Neural crest cell (in vitro differentiated cells): ENCODE measurements around the gene HPD. TPM values are rescaled to one million over a fixed set of nuclear protein-coding genes. Genes with fewer than 3 reads are reported as not detected.

Experiments used
- DNase-seq: peaks from one replicate; pipeline ENCODE4 v3.0.0; 2021; ENCODE audit warnings: low read depth, mixed read lengths, low spot score
- H3K27ac Mint-ChIP-seq: one replicate; pipeline ENCODE4 v1.8.0; 2021; ENCODE audit warnings: mild to moderate bottlenecking, mixed read lengths; ENCODE audit not compliant: unreplicated experiment
- H3K27me3 Mint-ChIP-seq: 2 replicates; pipeline ENCODE4 v1.8.0; 2021; ENCODE audit warnings: low read depth, mild to moderate bottlenecking, mixed read lengths
- H3K36me3 Mint-ChIP-seq: 2 replicates; pipeline ENCODE4 v1.8.0; 2021; ENCODE audit warnings: low read depth, mild to moderate bottlenecking, mixed read lengths
- H3K4me1 Mint-ChIP-seq: 2 replicates; pipeline ENCODE4 v1.8.0; 2021; ENCODE audit warnings: mixed read lengths
- H3K4me3 Mint-ChIP-seq: one replicate; pipeline ENCODE4 v1.8.0; 2021; ENCODE audit warnings: mild to moderate bottlenecking, mixed read lengths
- H3K9me3 Mint-ChIP-seq: 2 replicates; pipeline ENCODE4 v1.8.0; 2021; ENCODE audit warnings: mixed read lengths
- CTCF ChIP-seq: fragments of 200-600 bp; sonication (generic); conservative IDR thresholded peaks from 2 replicates; pipeline ENCODE4 v1.5.0; 2021; ENCODE audit warnings: antibody characterized with exemption, mild to moderate bottlenecking
- total RNA-seq: library from RNA; stranded (reverse); gene quantifications from 2 replicates; pipeline ENCODE4 v1.2.1, GENCODE V29; 2021

HPD gene
- total RNA-seq, 1 donor from 2014 or later = 0.21 TPM

- H3K9me3 Mint-ChIP-seq = no peaks in the 10 kb centered on the region
- TF ChIP-seq CTCF = no peak
- H3K4me3 Mint-ChIP-seq = no peak overlapping the region
- H3K27ac Mint-ChIP-seq = no peak overlapping the region
- DNase-seq = no peak
- H3K4me1 Mint-ChIP-seq = peaks cover 26% of the 10 kb centered on the region
- no peaks in the 10 kb centered on the region for H3K27me3 Mint-ChIP-seq
- H3K36me3 Mint-ChIP-seq = peaks cover 4% of the 10 kb centered on the region
Measured at GRCh38 chr12:121814429-121815119, 44.1 kb downstream of the HPD start.

- Mint-ChIP-seq H3K4me3 (peak overlapping the region; percentile 88), H3K9me3 (no peaks in the 10 kb centered on the region), H3K27ac (no peak overlapping the region), H3K4me1 (peaks cover 26% of the 10 kb centered on the region), H3K27me3 (no peaks in the 10 kb centered on the region), H3K36me3 (peaks cover 9% of the 10 kb centered on the region)
- DNase-seq = no peak
- TF ChIP-seq CTCF = no peak
Measured at GRCh38 chr12:121813951-121814350, 44.7 kb downstream of the HPD start.

GRCh38 chr12:121812921-121813896 is 45.5 kb downstream of the HPD start:
- Mint-ChIP-seq H3K27me3 (no peaks in the 10 kb centered on the region), H3K36me3 (peaks cover 9% of the 10 kb centered on the region), H3K27ac (no peak overlapping the region), H3K4me3 (peak overlapping the region; percentile 88), H3K4me1 (peaks cover 26% of the 10 kb centered on the region), H3K9me3 (no peaks in the 10 kb centered on the region)
- TF ChIP-seq CTCF = no peak
- DNase-seq = no peak

GRCh38 chr12:121812320-121812871 is 46.3 kb downstream of the HPD start:
- Mint-ChIP-seq H3K9me3 (no peaks in the 10 kb centered on the region), H3K27me3 (no peaks in the 10 kb centered on the region), H3K27ac (peak overlapping the region; percentile 59), H3K4me3 (peak overlapping the region; percentile 88), H3K36me3 (peaks cover 9% of the 10 kb centered on the region), H3K4me1 (peaks cover 26% of the 10 kb centered on the region)
- DNase-seq = peak; percentile 68
- peak; percentile 49 for TF ChIP-seq CTCF

- DNase-seq = peak; percentile 76
- Mint-ChIP-seq H3K36me3 (peaks cover 8% of the 10 kb centered on the region), H3K4me1 (peaks cover 34% of the 10 kb centered on the region), H3K27me3 (no peaks in the 10 kb centered on the region), H3K27ac (no peak overlapping the region), H3K9me3 (no peaks in the 10 kb centered on the region), H3K4me3 (peak overlapping the region; percentile 88)
- peak; percentile 99 for TF ChIP-seq CTCF
Measured at GRCh38 chr12:121811434-121812319, 47.0 kb downstream of the HPD start.
